Measurements from ENCODE around the gene NFATC2IP. TPM values are rescaled to one million over a fixed set of nuclear protein-coding genes. Genes with fewer than 3 reads are reported as not detected.

NFATC2IP gene
- total and polyA plus RNA-seq, 2 of the 8 experiments (the other 6 are each of a cell fraction or from before 2014, with no cell fraction given) = 54.4 to 71.5 TPM

- TF ChIP-seq USF2 (IDR thresholded peaks at IDR 0.05; ENCODE audit: low read length) (no peak), SIRT6 (IDR thresholded peaks at IDR 0.05; ENCODE audit: low read length) (no peak), KDM1A (IDR thresholded peaks at IDR 0.05; ENCODE audit: borderline replicate concordance, low read length) (no peak), TEAD4 (IDR thresholded peaks at IDR 0.05; ENCODE audit: low read depth, low read length) (no peak), EP300 (IDR thresholded peaks at IDR 0.05; ENCODE audit: borderline replicate concordance in 1 of 2, low read depth in 2 of 2, low read length in 2 of 2) (no peak)
- TF ChIP-seq, protein P1, sequence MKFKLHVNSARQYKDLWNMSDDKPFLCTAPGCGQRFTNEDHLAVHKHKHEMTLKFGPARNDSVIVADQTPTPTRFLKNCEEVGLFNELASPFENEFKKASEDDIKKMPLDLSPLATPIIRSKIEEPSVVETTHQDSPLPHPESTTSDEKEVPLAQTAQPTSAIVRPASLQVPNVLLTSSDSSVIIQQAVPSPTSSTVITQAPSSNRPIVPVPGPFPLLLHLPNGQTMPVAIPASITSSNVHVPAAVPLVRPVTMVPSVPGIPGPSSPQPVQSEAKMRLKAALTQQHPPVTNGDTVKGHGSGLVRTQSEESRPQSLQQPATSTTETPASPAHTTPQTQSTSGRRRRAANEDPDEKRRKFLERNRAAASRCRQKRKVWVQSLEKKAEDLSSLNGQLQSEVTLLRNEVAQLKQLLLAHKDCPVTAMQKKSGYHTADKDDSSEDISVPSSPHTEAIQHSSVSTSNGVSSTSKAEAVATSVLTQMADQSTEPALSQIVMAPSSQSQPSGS (IDR thresholded peaks at IDR 0.05; ENCODE audit: low read length) = no peak
These were observed 8.1 kb downstream of the NFATC2IP start (continued) for GRCh38 chr16:28958836-28959235.

Data from H1 (cell line).